Measurements from ENCODE around the gene NAA20. TPM values are rescaled to one million over a fixed set of nuclear protein-coding genes. Genes with fewer than 3 reads are reported as not detected.

Gene NAA20
- total and polyA plus RNA-seq, 2 of the 13 experiments (the other 11 are each of a cell fraction or from before 2014, with no cell fraction given) = 81.9 to 82.8 TPM

DNA sequence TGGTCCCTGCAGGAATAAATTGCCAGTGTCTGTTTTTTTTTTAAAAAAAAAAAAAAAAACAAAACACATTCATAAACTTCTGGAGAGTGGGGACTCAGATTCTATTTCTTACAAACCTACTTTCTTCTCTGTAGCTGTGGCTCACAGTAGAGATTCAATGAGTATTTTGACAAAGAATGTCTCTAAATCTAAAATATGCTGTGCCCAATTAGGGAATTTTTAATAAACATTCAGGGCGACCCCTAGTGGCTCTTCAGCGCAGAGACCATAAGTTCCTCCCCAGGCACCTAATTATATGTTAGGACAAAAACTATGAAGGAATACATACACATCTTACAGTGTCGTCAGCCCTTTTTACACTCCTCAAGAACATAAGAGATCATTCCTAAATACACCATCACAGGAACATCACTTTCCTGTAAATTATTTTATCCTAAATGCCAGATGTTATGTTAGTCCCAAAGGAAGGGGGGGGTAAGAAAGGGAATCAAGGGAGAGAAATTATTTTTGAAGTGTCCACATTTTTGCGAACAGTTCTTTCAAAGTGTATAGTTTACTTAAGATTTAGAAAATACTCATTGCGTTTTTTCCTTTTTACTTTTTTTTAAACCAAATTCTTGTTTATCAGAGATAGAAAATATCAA, 21.8 kb upstream of the NAA20 start (continued):
- TF ChIP-seq HMGXB3 (CRISPR knock-in tag; IDR thresholded peaks at IDR 0.05; ENCODE audit: borderline replicate concordance) = no peak
- TF ChIP-seq MIXL1 (CRISPR knock-in tag; IDR thresholded peaks at IDR 0.05) = peak; percentile 91
- TF ChIP-seq, protein P1, sequence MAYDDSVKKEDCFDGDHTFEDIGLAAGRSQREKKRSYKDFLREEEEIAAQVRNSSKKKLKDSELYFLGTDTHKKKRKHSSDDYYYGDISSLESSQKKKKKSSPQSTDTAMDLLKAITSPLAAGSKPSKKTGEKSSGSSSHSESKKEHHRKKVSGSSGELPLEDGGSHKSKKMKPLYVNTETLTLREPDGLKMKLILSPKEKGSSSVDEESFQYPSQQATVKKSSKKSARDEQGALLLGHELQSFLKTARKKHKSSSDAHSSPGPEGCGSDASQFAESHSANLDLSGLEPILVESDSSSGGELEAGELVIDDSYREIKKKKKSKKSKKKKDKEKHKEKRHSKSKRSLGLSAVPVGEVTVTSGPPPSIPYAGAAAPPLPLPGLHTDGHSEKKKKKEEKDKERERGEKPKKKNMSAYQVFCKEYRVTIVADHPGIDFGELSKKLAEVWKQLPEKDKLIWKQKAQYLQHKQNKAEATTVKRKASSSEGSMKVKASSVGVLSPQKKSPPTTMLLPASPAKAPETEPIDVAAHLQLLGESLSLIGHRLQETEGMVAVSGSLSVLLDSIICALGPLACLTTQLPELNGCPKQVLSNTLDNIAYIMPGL (CRISPR knock-in tag; IDR thresholded peaks at IDR 0.05; ENCODE audit: borderline replicate concordance in 1 of 2, low read depth in 1 of 2) = peak in 1 of 2 experiments; percentile 65; a peak in 1 of 4 replicates
- TF ChIP-seq NFE2L2 (IDR thresholded peaks at IDR 0.05; ENCODE audit: low read length) = no peak
- no peak for TF ChIP-seq RBAK (CRISPR knock-in tag; IDR thresholded peaks at IDR 0.05)
- no peak for TF ChIP-seq AKAP8 (CRISPR knock-in tag; IDR thresholded peaks at IDR 0.05)
- no peak for TF ChIP-seq CREM (IDR thresholded peaks at IDR 0.05)
- no peak for TF ChIP-seq CREM (CRISPR knock-in tag; IDR thresholded peaks at IDR 0.05)
- TF ChIP-seq HMG20A (CRISPR knock-in tag; IDR thresholded peaks at IDR 0.05; ENCODE audit: borderline replicate concordance) = 0 out of 2 replicates have a peak, but pooled peaks have one; percentile 20
- TF ChIP-seq, protein P2, sequence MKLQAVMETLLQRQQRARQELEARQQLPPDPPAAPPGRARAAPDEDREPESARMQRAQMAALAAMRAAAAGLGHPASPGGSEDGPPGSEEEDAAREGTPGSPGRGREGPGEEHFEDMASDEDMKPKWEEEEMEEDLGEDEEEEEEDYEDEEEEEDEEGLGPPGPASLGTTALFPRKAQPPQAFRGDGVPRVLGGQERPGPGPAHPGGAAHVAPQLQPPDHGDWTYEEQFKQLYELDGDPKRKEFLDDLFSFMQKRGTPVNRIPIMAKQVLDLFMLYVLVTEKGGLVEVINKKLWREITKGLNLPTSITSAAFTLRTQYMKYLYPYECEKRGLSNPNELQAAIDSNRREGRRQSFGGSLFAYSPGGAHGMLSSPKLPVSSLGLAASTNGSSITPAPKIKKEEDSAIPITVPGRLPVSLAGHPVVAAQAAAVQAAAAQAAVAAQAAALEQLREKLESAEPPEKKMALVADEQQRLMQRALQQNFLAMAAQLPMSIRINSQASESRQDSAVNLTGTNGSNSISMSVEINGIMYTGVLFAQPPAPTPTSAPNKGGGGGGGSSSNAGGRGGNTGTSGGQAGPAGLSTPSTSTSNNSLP (IDR thresholded peaks at IDR 0.05; ENCODE audit: low read depth, low read length) = peak; percentile 70; the same call in 1 of the 2 replicates
- TF ChIP-seq ASH2L (IDR thresholded peaks at IDR 0.05; ENCODE audit: insufficient read length, low read depth, low read length) = peak; percentile 33
- TF ChIP-seq NR0B2 (CRISPR knock-in tag; IDR thresholded peaks at IDR 0.05) = no peak
- TF ChIP-seq, protein P3, sequence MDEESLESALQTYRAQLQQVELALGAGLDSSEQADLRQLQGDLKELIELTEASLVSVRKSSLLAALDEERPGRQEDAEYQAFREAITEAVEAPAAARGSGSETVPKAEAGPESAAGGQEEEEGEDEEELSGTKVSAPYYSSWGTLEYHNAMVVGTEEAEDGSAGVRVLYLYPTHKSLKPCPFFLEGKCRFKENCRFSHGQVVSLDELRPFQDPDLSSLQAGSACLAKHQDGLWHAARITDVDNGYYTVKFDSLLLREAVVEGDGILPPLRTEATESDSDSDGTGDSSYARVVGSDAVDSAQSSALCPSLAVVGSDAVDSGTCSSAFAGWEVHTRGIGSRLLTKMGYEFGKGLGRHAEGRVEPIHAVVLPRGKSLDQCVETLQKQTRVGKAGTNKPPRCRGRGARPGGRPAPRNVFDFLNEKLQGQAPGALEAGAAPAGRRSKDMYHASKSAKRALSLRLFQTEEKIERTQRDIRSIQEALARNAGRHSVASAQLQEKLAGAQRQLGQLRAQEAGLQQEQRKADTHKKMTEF (CRISPR knock-in tag; IDR thresholded peaks at IDR 0.05) = 0 out of 2 replicates have a peak, but pooled peaks have one; percentile 45
- TF ChIP-seq, protein P4, sequence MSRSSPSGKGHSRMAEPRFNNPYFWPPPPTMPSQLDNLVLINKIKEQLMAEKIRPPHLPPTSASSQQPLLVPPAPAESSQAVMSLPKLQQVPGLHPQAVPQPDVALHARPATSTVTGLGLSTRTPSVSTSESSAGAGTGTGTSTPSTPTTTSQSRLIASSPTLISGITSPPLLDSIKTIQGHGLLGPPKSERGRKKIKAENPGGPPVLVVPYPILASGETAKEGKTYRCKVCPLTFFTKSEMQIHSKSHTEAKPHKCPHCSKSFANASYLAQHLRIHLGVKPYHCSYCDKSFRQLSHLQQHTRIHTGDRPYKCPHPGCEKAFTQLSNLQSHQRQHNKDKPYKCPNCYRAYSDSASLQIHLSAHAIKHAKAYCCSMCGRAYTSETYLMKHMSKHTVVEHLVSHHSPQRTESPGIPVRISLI (CRISPR knock-in tag; IDR thresholded peaks at IDR 0.05; ENCODE audit: borderline replicate concordance) = peak; percentile 62; the same call in 1 of the 2 replicates
- no peak for TF ChIP-seq ERF (CRISPR knock-in tag; IDR thresholded peaks at IDR 0.05)
- peak; percentile 57 for TF ChIP-seq HNRNPK (IDR thresholded peaks at IDR 0.05; ENCODE audit: low read depth, low read length, poor library complexity, severe bottlenecking)
